PC-9 (cell line): ENCODE data around the gene TTC28.
"Not testable (repeated sequence)": the region's sequence is repeated elsewhere in the genome, so short reads cannot be mapped to it uniquely, and the experiment has no call there.

Experiments used
- CTCF ChIP-seq: fragments of 200-600 bp; sonication (generic); conservative IDR thresholded peaks from 2 replicates; pipeline ENCODE4 v1.6.1; 2017; ENCODE audit warnings: mixed run types, antibody characterized with exemption, mild to moderate bottlenecking, moderate library complexity
- EZH2 ChIP-seq: fragments of 200-600 bp; sonication (generic); IDR thresholded peaks from 2 replicates; pipeline ENCODE4 v1.8.0; 2017; ENCODE audit warnings: antibody characterized with exemption, low read depth

DNA sequence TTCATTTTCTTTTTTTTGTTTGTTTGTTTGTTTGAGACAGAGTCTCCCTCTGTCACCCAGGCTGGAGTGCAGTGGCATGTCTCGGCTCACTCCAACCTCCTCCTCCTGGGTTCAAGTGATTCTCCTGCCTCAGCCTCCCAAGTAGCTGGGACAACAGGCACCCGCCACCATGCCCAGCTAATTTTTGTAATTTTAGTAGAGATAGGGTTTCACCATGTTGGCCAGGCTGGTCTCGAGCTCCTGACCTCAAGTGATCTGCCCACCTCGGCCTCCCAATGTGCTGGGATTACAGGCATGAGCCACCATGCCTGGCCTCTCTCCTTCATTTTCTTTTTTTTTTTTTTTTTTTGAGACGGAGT lies 118.9 kb downstream of the TTC28 start:
- not testable (repeated sequence) for TF ChIP-seq EZH2, CTCF
